ENCODE data around the gene UPF1.

UPF1 gene

GRCh38 chr19:18903156-18904037 is 71.6 kb downstream of the UPF1 start:
- in situ Hi-C loops (cut with MboI; ENCODE audit: low pct_unique_long_range_greater_than_20kb, low sequenced_read_pairs, unreplicated experiment): no loop called here
- DNase-seq (ENCODE audit: low spot score): no peak
- TF ChIP-seq CTCF (IDR thresholded peaks at IDR 0.05; ENCODE audit: extremely low read depth, insufficient read depth, missing control alignments): no peak

GRCh38 chr19:18904334-18905057 is 72.7 kb downstream of the UPF1 start:
- TF ChIP-seq CTCF (IDR thresholded peaks at IDR 0.05; ENCODE audit: extremely low read depth, insufficient read depth, missing control alignments): no peak
- no peak for DNase-seq (ENCODE audit: low spot score)
- in situ Hi-C loops (cut with MboI; ENCODE audit: low pct_unique_long_range_greater_than_20kb, low sequenced_read_pairs, unreplicated experiment): no loop called here

GRCh38 chr19:18905058-18905456 is 73.3 kb downstream of the UPF1 start:
- in situ Hi-C loops (cut with MboI; ENCODE audit: low pct_unique_long_range_greater_than_20kb, low sequenced_read_pairs, unreplicated experiment): no loop called here
- no peak for DNase-seq (ENCODE audit: low spot score)
- no peak for TF ChIP-seq CTCF (IDR thresholded peaks at IDR 0.05; ENCODE audit: extremely low read depth, insufficient read depth, missing control alignments)

- no peak for DNase-seq (ENCODE audit: low spot score)
- no peak for TF ChIP-seq CTCF (IDR thresholded peaks at IDR 0.05; ENCODE audit: extremely low read depth, insufficient read depth, missing control alignments)
- in situ Hi-C loops (cut with MboI; ENCODE audit: low pct_unique_long_range_greater_than_20kb, low sequenced_read_pairs, unreplicated experiment): no loop called here
Observed at GRCh38 chr19:18905513-18906236, 73.9 kb downstream of the UPF1 start.

GRCh38 chr19:18906605-18907519 is 75.1 kb downstream of the UPF1 start:
- no peak for TF ChIP-seq CTCF (IDR thresholded peaks at IDR 0.05; ENCODE audit: extremely low read depth, insufficient read depth, missing control alignments)
- in situ Hi-C loops (cut with MboI; ENCODE audit: low pct_unique_long_range_greater_than_20kb, low sequenced_read_pairs, unreplicated experiment): no loop called here
- no peak for DNase-seq (ENCODE audit: low spot score)

Measured in GM13977 (cell line).